Measurements from ENCODE around the gene SPEF2.

- TF ChIP-seq ZNF274 (IDR thresholded peaks at IDR 0.05; ENCODE audit: low read depth, low read length), result no peak
- TF ChIP-seq YY1 (IDR thresholded peaks at IDR 0.05; ENCODE audit: insufficient read depth, insufficient read length), result no peak
Observed at GRCh38 chr5:35644543-35644942, 26.9 kb downstream of the SPEF2 start.

Measured in NT2/D1 (cell line).